Hepatocyte (in vitro differentiated cells): ENCODE data around the gene DUSP6. TPM values are rescaled to one million over a fixed set of nuclear protein-coding genes. Genes with fewer than 3 reads are reported as not detected.

Experiments used
- DNase-seq: peaks from one replicate; pipeline ENCODE4 v3.0.0-alpha.2; 2016; ENCODE audit warnings: low spot score
- H2AFZ ChIP-seq: fragments of 200-600 bp; sonication (generic); 2 replicates; pipeline ENCODE4 v1.6.0; 2016; ENCODE audit warnings: antibody characterized with exemption, mild to moderate bottlenecking
- H3K27ac ChIP-seq: fragments of 200-600 bp; sonication (generic); 2 replicates; pipeline ENCODE4 v1.5.1; 2016; ENCODE audit warnings: mild to moderate bottlenecking
- H3K27me3 ChIP-seq: fragments of 200-600 bp; sonication (generic); 2 replicates; pipeline ENCODE4 v1.6.1; 2016
- H3K36me3 ChIP-seq: fragments of 200-600 bp; sonication (generic); replicated peaks from 2 replicates; pipeline ENCODE4 v1.5.1; 2016; ENCODE audit warnings: low read depth; ENCODE audit not compliant: insufficient read depth
- H3K4me1 ChIP-seq: fragments of 200-600 bp; sonication (generic); 2 replicates; pipeline ENCODE4 v1.5.1; 2016; ENCODE audit warnings: mild to moderate bottlenecking, moderate library complexity; ENCODE audit not compliant: insufficient read depth
- H3K4me2 ChIP-seq: fragments of 200-600 bp; sonication (generic); 2 replicates; pipeline ENCODE4 v1.6.0; 2016
- H3K4me3 ChIP-seq: fragments of 200-600 bp; sonication (generic); 2 replicates; pipeline ENCODE4 v1.5.1; 2016; ENCODE audit warnings: mild to moderate bottlenecking
- H3K79me2 ChIP-seq: fragments of 200-600 bp; sonication (generic); 2 replicates; pipeline ENCODE4 v1.6.0; 2017; ENCODE audit warnings: mild to moderate bottlenecking
- H3K9me2 ChIP-seq: fragments of 200-600 bp; sonication (generic); replicated peaks from 2 replicates; pipeline ENCODE4 v1.6.0; 2017; ENCODE audit warnings: mild to moderate bottlenecking; ENCODE audit not compliant: insufficient read depth
- H3K9me3 ChIP-seq: fragments of 200-600 bp; sonication (generic); 2 replicates; pipeline ENCODE4 v1.5.1; 2016; ENCODE audit warnings: low read depth, mild to moderate bottlenecking
- H4K20me1 ChIP-seq: fragments of 200-600 bp; sonication (generic); 2 replicates; pipeline ENCODE4 v1.6.0; 2016; ENCODE audit warnings: mild to moderate bottlenecking; ENCODE audit not compliant: insufficient read depth, poor library complexity, severe bottlenecking
- CTCF ChIP-seq: fragments of 200-600 bp; sonication (generic); IDR thresholded peaks from 2 replicates; pipeline ENCODE4 v1.5.1; 2016; ENCODE audit warnings: antibody characterized with exemption, mild to moderate bottlenecking; ENCODE audit not compliant: poor library complexity
- EZH2 ChIP-seq: fragments of 200-600 bp; sonication (generic); IDR thresholded peaks from 2 replicates; pipeline ENCODE4 v1.6.1; 2016; ENCODE audit warnings: antibody characterized with exemption, mild to moderate bottlenecking, borderline replicate concordance
- EZH2phosphoT487 ChIP-seq: fragments of 200-600 bp; sonication (generic); IDR thresholded peaks from one replicate; pipeline ENCODE4 v1.6.1; 2018; ENCODE audit warnings: antibody characterized with exemption, mild to moderate bottlenecking, low read depth, moderate library complexity; ENCODE audit not compliant: unreplicated experiment, severe bottlenecking
- whole genome bisulfite sequencing: methylation state at CpG from one replicate; pipeline ENCODE4 v1.1.6; 2016; ENCODE audit warnings: low lambda C conversion rate; ENCODE audit errors: missing lambda C conversion rate; 5-methylcytosine and 5-hydroxymethylcytosine counted together
- polyA plus RNA-seq: library from polyadenylated mRNA; unstranded; fragments of >200 nt; fragmentation: Nextera tagmentation; extraction: Ambion mirVana; gene quantifications from 2 replicates; pipeline ENCODE4 v1.2.1, GENCODE V29; 2016
- total RNA-seq: library from RNA; depleted of rRNA; stranded (reverse); fragments of >200 nt; gene quantifications from 2 replicates; pipeline ENCODE4 v1.2.3, GENCODE V29; 2014

DUSP6 gene
- total and polyA plus RNA-seq, 2 experiments from 2014 or later = 51.8 to 52.5 TPM

- no peaks in the 10 kb centered on the region for H3K36me3 ChIP-seq
- no peaks in the 10 kb centered on the region for H3K9me2 ChIP-seq
- peak; percentile 54 for DNase-seq
- WGBS = under 1% methylated on average over 72 of the region's 87 CpGs
- no peaks in the 10 kb centered on the region for H3K9me3 ChIP-seq
- peaks cover 11% of the 10 kb centered on the region for H4K20me1 ChIP-seq
- peak overlapping the region; percentile 3 for H2AFZ ChIP-seq
- no peak for TF ChIP-seq EZH2phosphoT487
- peak; percentile 6 for TF ChIP-seq EZH2
- H3K4me3 ChIP-seq = peak overlapping the region; percentile 37
- peaks cover 56% of the 10 kb centered on the region for H3K79me2 ChIP-seq
- H3K4me1 ChIP-seq = peaks cover 15% of the 10 kb centered on the region
- H3K4me2 ChIP-seq = peak overlapping the region; percentile 78
- peak overlapping the region; percentile 84 for H3K27ac ChIP-seq
- H3K27me3 ChIP-seq = no peaks in the 10 kb centered on the region
Measured at GRCh38 chr12:89351489-89352241, 636 bp downstream of the DUSP6 start.

- Histone ChIP-seq H3K27ac (peak overlapping the region; percentile 84), H3K27me3 (no peaks in the 10 kb centered on the region), H2AFZ (peak overlapping the region; percentile 3), H3K4me1 (peaks cover 9% of the 10 kb centered on the region), H3K9me2 (no peaks in the 10 kb centered on the region), H3K9me3 (no peaks in the 10 kb centered on the region), H3K36me3 (no peaks in the 10 kb centered on the region), H4K20me1 (peaks cover 11% of the 10 kb centered on the region), H3K4me2 (peak overlapping the region; percentile 78), H3K79me2 (peaks cover 47% of the 10 kb centered on the region), H3K4me3 (peak overlapping the region; percentile 37)
- peak; percentile 16 for DNase-seq
- TF ChIP-seq EZH2phosphoT487 (no peak), EZH2 (peak; percentile 9), CTCF (no peak)
- WGBS = 1% methylated on average over 51 of the region's 51 CpGs
Measured at GRCh38 chr12:89350630-89351488, 1.4 kb downstream of the DUSP6 start.

GRCh38 chr12:89350260-89350629 is 2.1 kb downstream of the DUSP6 start:
- Histone ChIP-seq H3K36me3 (no peaks in the 10 kb centered on the region), H4K20me1 (peaks cover 11% of the 10 kb centered on the region), H3K9me3 (no peaks in the 10 kb centered on the region), H3K9me2 (no peaks in the 10 kb centered on the region), H3K27ac (peak overlapping the region; percentile 28), H3K4me3 (peak overlapping the region; percentile 37), H2AFZ (no peak overlapping the region), H3K79me2 (peaks cover 41% of the 10 kb centered on the region), H3K4me1 (peaks cover 6% of the 10 kb centered on the region), H3K4me2 (peak overlapping the region; percentile 78), H3K27me3 (no peaks in the 10 kb centered on the region)
- DNase-seq = no peak
- WGBS = 17% methylated on average over 7 of the region's 7 CpGs
- TF ChIP-seq EZH2phosphoT487 = no peak

- TF ChIP-seq EZH2phosphoT487 = no peak
- no peak for TF ChIP-seq EZH2
- no peak for TF ChIP-seq CTCF
- H3K27ac ChIP-seq = peak overlapping the region; percentile 28
- peak overlapping the region; percentile 78 for H3K4me2 ChIP-seq
- H4K20me1 ChIP-seq = peaks cover 11% of the 10 kb centered on the region
- WGBS = 29% methylated on average over 6 of the region's 6 CpGs
- H3K27me3 ChIP-seq = no peaks in the 10 kb centered on the region
- H2AFZ ChIP-seq = no peak overlapping the region
- peaks cover 37% of the 10 kb centered on the region for H3K79me2 ChIP-seq
- DNase-seq = no peak
- H3K36me3 ChIP-seq = no peaks in the 10 kb centered on the region
- H3K9me2 ChIP-seq = no peaks in the 10 kb centered on the region
- peaks cover 1% of the 10 kb centered on the region for H3K4me1 ChIP-seq
- H3K9me3 ChIP-seq = no peaks in the 10 kb centered on the region
- H3K4me3 ChIP-seq = peak overlapping the region; percentile 37
Measured at GRCh38 chr12:89349814-89350213, 2.5 kb downstream of the DUSP6 start.
